ENCODE measurements around the gene FBXO28. TPM values are rescaled to one million over a fixed set of nuclear protein-coding genes. Genes with fewer than 3 reads are reported as not detected.

The FBXO28 gene
- polyA plus RNA-seq, 1 of the 3 experiments (the other 2 are of a cell fraction) = 8.1 TPM

DNA sequence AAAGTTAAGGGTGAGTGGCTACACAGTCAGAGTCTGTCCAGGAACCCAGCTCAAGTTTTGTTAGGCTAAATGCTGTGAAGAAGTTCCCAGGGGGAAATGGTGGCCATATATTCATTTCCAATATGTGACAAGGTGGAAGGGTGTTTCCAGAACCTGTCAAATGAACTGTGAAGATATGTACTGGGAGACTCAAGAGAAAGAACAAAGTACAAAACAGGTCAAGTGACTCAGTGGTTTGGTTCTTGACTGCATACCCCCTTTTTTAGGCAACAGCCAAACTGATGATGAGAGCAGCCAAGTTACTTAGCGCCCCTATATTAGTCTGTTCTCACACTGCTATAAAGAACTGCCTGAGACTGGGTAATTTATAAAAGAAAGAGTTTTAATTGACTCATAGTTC is 18.6 kb upstream of the FBXO28 start:
- WGBS (ENCODE audit: low lambda C conversion rate) = 4% methylated on average over 1 of the region's 1 CpG
- Histone ChIP-seq H3K27ac (ENCODE audit: low read depth in 2 of 2, low read length in 1 of 2) (no peak overlapping the region), H3K4me2 (no peak overlapping the region), H2AFZ (ENCODE audit: low read depth) (no peak overlapping the region), H3K79me2 (ENCODE audit: insufficient read depth) (no peaks in the 10 kb centered on the region), H3K36me3 (replicated peaks in 1 of 2; ENCODE audit: control insufficient read depth in 1 of 2, insufficient read depth in 2 of 2, low read length in 1 of 2) (no peaks in the 10 kb centered on the region), H3K4me3 (ENCODE audit: low read depth in 2 of 2, low read length in 1 of 2) (no peak overlapping the region), H3F3A (replicated peaks; ENCODE audit: insufficient read depth) (no peaks in the 10 kb centered on the region), H3K27me3 (ENCODE audit: insufficient read depth) (peaks cover 14% of the 10 kb centered on the region), H3K4me1 (ENCODE audit: control insufficient read depth in 1 of 2, insufficient read depth in 2 of 2, low read depth in 1 of 2, low read length in 1 of 2) (no peaks in the 10 kb centered on the region), H4K20me1 (ENCODE audit: insufficient read depth) (no peaks in the 10 kb centered on the region), H3K9ac (no peak overlapping the region), H3K9me3 (no peaks in the 10 kb centered on the region), H3K9me2 (no peaks in the 10 kb centered on the region)
- no peak for DNase-seq
- TF ChIP-seq NFIC (IDR thresholded peaks at IDR 0.05; ENCODE audit: borderline replicate concordance) (no peak), ELF1 (IDR thresholded peaks at IDR 0.05) (no peak), POLR2AphosphoS5 (IDR thresholded peaks at IDR 0.05; ENCODE audit: low read depth, low read length) (no peak), GATA2 (CRISPR knock-in tag; IDR thresholded peaks at IDR 0.05) (no peak), GABPA (IDR thresholded peaks at IDR 0.05; ENCODE audit: low read depth) (no peak), JUND (IDR thresholded peaks at IDR 0.05) (no peak), FOSL2 (IDR thresholded peaks at IDR 0.05; ENCODE audit: borderline replicate concordance, low read depth) (no peak), NRF1 (IDR thresholded peaks at IDR 0.05; ENCODE audit: low read depth, low read length) (no peak), EP300 (IDR thresholded peaks at IDR 0.05; ENCODE audit: borderline replicate concordance in 1 of 2, low read depth in 1 of 2, low read length in 1 of 2) (no peak), YY1 (IDR thresholded peaks at IDR 0.05; ENCODE audit: low read depth) (no peak), CHD2 (IDR thresholded peaks at IDR 0.05; ENCODE audit: low read length, partially characterized antibody) (no peak), TAF1 (IDR thresholded peaks at IDR 0.05; ENCODE audit: borderline replicate concordance, low read depth, low read length) (no peak), IRF3 (IDR thresholded peaks at IDR 0.05; ENCODE audit: low read depth, low read length) (no peak)
- TF ChIP-seq, protein P1, sequence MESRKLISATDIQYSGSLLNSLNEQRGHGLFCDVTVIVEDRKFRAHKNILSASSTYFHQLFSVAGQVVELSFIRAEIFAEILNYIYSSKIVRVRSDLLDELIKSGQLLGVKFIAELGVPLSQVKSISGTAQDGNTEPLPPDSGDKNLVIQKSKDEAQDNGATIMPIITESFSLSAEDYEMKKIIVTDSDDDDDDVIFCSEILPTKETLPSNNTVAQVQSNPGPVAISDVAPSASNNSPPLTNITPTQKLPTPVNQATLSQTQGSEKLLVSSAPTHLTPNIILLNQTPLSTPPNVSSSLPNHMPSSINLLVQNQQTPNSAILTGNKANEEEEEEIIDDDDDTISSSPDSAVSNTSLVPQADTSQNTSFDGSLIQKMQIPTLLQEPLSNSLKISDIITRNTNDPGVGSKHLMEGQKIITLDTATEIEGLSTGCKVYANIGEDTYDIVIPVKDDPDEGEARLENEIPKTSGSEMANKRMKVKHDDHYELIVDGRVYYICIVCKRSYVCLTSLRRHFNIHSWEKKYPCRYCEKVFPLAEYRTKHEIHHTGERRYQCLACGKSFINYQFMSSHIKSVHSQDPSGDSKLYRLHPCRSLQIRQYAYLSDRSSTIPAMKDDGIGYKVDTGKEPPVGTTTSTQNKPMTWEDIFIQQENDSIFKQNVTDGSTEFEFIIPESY (IDR thresholded peaks at IDR 0.05; ENCODE audit: borderline replicate concordance, low read depth) = no peak
- TF ChIP-seq, protein P2, sequence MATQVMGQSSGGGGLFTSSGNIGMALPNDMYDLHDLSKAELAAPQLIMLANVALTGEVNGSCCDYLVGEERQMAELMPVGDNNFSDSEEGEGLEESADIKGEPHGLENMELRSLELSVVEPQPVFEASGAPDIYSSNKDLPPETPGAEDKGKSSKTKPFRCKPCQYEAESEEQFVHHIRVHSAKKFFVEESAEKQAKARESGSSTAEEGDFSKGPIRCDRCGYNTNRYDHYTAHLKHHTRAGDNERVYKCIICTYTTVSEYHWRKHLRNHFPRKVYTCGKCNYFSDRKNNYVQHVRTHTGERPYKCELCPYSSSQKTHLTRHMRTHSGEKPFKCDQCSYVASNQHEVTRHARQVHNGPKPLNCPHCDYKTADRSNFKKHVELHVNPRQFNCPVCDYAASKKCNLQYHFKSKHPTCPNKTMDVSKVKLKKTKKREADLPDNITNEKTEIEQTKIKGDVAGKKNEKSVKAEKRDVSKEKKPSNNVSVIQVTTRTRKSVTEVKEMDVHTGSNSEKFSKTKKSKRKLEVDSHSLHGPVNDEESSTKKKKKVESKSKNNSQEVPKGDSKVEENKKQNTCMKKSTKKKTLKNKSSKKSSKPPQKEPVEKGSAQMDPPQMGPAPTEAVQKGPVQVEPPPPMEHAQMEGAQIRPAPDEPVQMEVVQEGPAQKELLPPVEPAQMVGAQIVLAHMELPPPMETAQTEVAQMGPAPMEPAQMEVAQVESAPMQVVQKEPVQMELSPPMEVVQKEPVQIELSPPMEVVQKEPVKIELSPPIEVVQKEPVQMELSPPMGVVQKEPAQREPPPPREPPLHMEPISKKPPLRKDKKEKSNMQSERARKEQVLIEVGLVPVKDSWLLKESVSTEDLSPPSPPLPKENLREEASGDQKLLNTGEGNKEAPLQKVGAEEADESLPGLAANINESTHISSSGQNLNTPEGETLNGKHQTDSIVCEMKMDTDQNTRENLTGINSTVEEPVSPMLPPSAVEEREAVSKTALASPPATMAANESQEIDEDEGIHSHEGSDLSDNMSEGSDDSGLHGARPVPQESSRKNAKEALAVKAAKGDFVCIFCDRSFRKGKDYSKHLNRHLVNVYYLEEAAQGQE (IDR thresholded peaks at IDR 0.05; ENCODE audit: low read depth, low read length) = no peak
- CTCF ChIA-PET = no interaction called here
- POLR2A ChIA-PET = no interaction called here

All from SK-N-SH (cell line).